Keratinocyte (primary cell): ENCODE results near the gene ARL9.

Experiments used
- EZH2 ChIP-seq: IDR thresholded peaks from one replicate; pipeline ENCODE4 v1.6.1; 2012; ENCODE audit warnings: inconsistent platforms, mild to moderate bottlenecking, low read length, moderate library complexity
- TF ChIP-seq, protein P1 (sequence below), 3 experiments: IDR thresholded peaks in 1 of 3; conservative IDR thresholded peaks in 1 of 3; optimal IDR thresholded peaks in 1 of 3; 2 replicates in 2 of 3; 3 replicates in 1 of 3; pipeline versions ENCODE3 to v1.5.1; 2011; ENCODE audit warnings: low read length in 3 of 3, mild to moderate bottlenecking in 3 of 3, moderate library complexity in 2 of 3, control low read depth in 1 of 3, inconsistent platforms in 1 of 3; ENCODE audit not compliant: insufficient read depth in 2 of 3; ENCODE audit errors: extremely low read depth in 1 of 3

- TF ChIP-seq, protein P1, sequence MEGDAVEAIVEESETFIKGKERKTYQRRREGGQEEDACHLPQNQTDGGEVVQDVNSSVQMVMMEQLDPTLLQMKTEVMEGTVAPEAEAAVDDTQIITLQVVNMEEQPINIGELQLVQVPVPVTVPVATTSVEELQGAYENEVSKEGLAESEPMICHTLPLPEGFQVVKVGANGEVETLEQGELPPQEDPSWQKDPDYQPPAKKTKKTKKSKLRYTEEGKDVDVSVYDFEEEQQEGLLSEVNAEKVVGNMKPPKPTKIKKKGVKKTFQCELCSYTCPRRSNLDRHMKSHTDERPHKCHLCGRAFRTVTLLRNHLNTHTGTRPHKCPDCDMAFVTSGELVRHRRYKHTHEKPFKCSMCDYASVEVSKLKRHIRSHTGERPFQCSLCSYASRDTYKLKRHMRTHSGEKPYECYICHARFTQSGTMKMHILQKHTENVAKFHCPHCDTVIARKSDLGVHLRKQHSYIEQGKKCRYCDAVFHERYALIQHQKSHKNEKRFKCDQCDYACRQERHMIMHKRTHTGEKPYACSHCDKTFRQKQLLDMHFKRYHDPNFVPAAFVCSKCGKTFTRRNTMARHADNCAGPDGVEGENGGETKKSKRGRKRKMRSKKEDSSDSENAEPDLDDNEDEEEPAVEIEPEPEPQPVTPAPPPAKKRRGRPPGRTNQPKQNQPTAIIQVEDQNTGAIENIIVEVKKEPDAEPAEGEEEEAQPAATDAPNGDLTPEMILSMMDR (optimal IDR thresholded peaks at IDR 0.05 in 1 of 3, IDR thresholded peaks at IDR 0.05 in 1 of 3, conservative IDR thresholded peaks at IDR 0.05 in 1 of 3; ENCODE audit: extremely low read depth in 1 of 3, insufficient read depth in 2 of 3, low read length in 3 of 3): no peak
- TF ChIP-seq EZH2: no peak
These were observed at the start of gene ARL9 for GRCh38 chr4:56505269-56506130.
